GM18907 (cell line): ENCODE measurements around the gene GPR83.
"Not testable (repeated sequence)": the region's sequence is repeated elsewhere in the genome, so short reads cannot be mapped to it uniquely, and the experiment has no call there.

ENCODE experiments used
- ATAC-seq: cut with Tn5 transposase; IDR thresholded peaks from one replicate; pipeline ENCODE4 v1.9.1; 2021; ENCODE audit warnings: mild to moderate bottlenecking, moderate library complexity; ENCODE audit not compliant: unreplicated experiment

GPR83 gene

GRCh38 chr11:94376841-94377240, 24.4 kb downstream of the GPR83 start:
- no peak for ATAC-seq

- not testable (repeated sequence) for ATAC-seq
Measured at GRCh38 chr11:94370576-94370975, 30.6 kb downstream of the GPR83 start.

GRCh38 chr11:94350850-94351563, 50.2 kb downstream of the GPR83 start:
- not testable (repeated sequence) for ATAC-seq

- not testable (repeated sequence) for ATAC-seq
Measured at GRCh38 chr11:94346311-94346710, 54.9 kb downstream of the GPR83 start.

GRCh38 chr11:94343495-94343894, 57.7 kb downstream of the GPR83 start:
- ATAC-seq = no peak

GRCh38 chr11:94342250-94342649, 59.0 kb downstream of the GPR83 start:
- no peak for ATAC-seq

GRCh38 chr11:94338651-94339050, 62.6 kb downstream of the GPR83 start:
- no peak for ATAC-seq

GRCh38 chr11:94336033-94336432, 65.2 kb downstream of the GPR83 start:
- no peak for ATAC-seq

- no peak for ATAC-seq
Measured at GRCh38 chr11:94332814-94333213, 68.4 kb downstream of the GPR83 start.

- ATAC-seq = no peak
Measured at GRCh38 chr11:94330789-94331188, 70.4 kb downstream of the GPR83 start.

- ATAC-seq = no peak
Measured at GRCh38 chr11:94329501-94329900, 71.7 kb downstream of the GPR83 start.

- no peak for ATAC-seq
Measured at GRCh38 chr11:94328587-94329080, 72.6 kb downstream of the GPR83 start.
